SK-N-SH treated with all-trans-retinoic acid at 6 μM for 48 hours (cell line): Measurements from ENCODE around the gene BRCA2.

ENCODE experiments used
- ATAC-seq: fragments of 200-7000 bp; cut with Tn5 transposase; 3 replicates; pipeline ENCODE4 v1.9.1; 2020; ENCODE audit warnings: mild to moderate bottlenecking, moderate library complexity
- ARNTL ChIP-seq: fragments of 450-650 bp; formaldehyde crosslinking; IDR thresholded peaks from 2 replicates; pipeline ENCODE4 v1.5.0; 2020; ENCODE audit warnings: low read depth, mild to moderate bottlenecking, moderate library complexity, borderline replicate concordance
- BACH2 ChIP-seq: fragments of 250-450 bp; sonication (Bioruptor Pico); IDR thresholded peaks from 2 replicates; pipeline ENCODE4 v1.9.0; 2021; ENCODE audit warnings: mild to moderate bottlenecking, borderline replicate concordance
- CREB5 ChIP-seq: fragments of 250-450 bp; sonication (Bioruptor Pico); IDR thresholded peaks from 2 replicates; pipeline ENCODE4 v1.5.1; 2020; ENCODE audit warnings: low read depth, mild to moderate bottlenecking, moderate library complexity
- CSDC2 ChIP-seq: fragments of 250-450 bp; sonication (Bioruptor Pico); IDR thresholded peaks from 2 replicates; pipeline ENCODE4 v1.5.0; 2020; ENCODE audit warnings: mild to moderate bottlenecking, moderate library complexity
- CSRNP3 ChIP-seq: fragments of 250-450 bp; sonication (Bioruptor Pico); IDR thresholded peaks from 2 replicates; pipeline ENCODE4 v1.5.1; 2021; ENCODE audit warnings: mild to moderate bottlenecking, moderate library complexity
- ESRRG ChIP-seq: fragments of 250-450 bp; sonication (Bioruptor Pico); IDR thresholded peaks from 2 replicates; pipeline ENCODE4 v1.6.1; 2021; ENCODE audit warnings: mild to moderate bottlenecking
- GLIS3 ChIP-seq: fragments of 250-450 bp; sonication (Bioruptor Pico); IDR thresholded peaks from 2 replicates; pipeline ENCODE4 v1.5.0; 2020; ENCODE audit warnings: mild to moderate bottlenecking, moderate library complexity
- ISL1 ChIP-seq: fragments of 250-450 bp; sonication (Bioruptor Pico); IDR thresholded peaks from 2 replicates; pipeline ENCODE4 v2.1.2; 2022; ENCODE audit warnings: mild to moderate bottlenecking, moderate library complexity
- OSR1 ChIP-seq: fragments of 250-450 bp; sonication (Bioruptor Pico); IDR thresholded peaks from 2 replicates; pipeline ENCODE4 v1.8.0; 2022; ENCODE audit warnings: moderate library complexity, mild to moderate bottlenecking, inconsistent platforms
- POU6F1 ChIP-seq: fragments of 250-450 bp; sonication (Bioruptor Pico); IDR thresholded peaks from 2 replicates; pipeline ENCODE4 v1.8.0; 2021; ENCODE audit warnings: low read depth, mild to moderate bottlenecking, moderate library complexity, borderline replicate concordance
- PPARA ChIP-seq: fragments of 250-450 bp; sonication (Bioruptor Pico); IDR thresholded peaks from 2 replicates; pipeline ENCODE4 v1.5.0; 2020; ENCODE audit warnings: mild to moderate bottlenecking, borderline replicate concordance
- RARB ChIP-seq: fragments of 250-450 bp; sonication (Bioruptor Pico); IDR thresholded peaks from 2 replicates; pipeline ENCODE4 v1.8.0; 2021; ENCODE audit warnings: mild to moderate bottlenecking, moderate library complexity
- SNAI2 ChIP-seq: fragments of 250-450 bp; sonication (Bioruptor Pico); IDR thresholded peaks from 2 replicates; pipeline ENCODE4 v1.5.0; 2020; ENCODE audit warnings: mild to moderate bottlenecking, moderate library complexity
- TCF4 ChIP-seq: fragments of 250-450 bp; sonication (Bioruptor Pico); IDR thresholded peaks from 2 replicates; pipeline ENCODE4 v1.8.0; 2021; ENCODE audit warnings: mild to moderate bottlenecking, moderate library complexity, borderline replicate concordance
- TOX ChIP-seq: fragments of 250-450 bp; sonication (Bioruptor Pico); IDR thresholded peaks from 2 replicates; pipeline ENCODE4 v1.8.0; 2021; ENCODE audit warnings: mild to moderate bottlenecking, moderate library complexity, borderline replicate concordance
- TSHZ2 ChIP-seq: fragments of 250-450 bp; sonication (Bioruptor Pico); IDR thresholded peaks from 2 replicates; pipeline ENCODE4 v1.5.0; 2020; ENCODE audit warnings: mild to moderate bottlenecking, moderate library complexity
- ZC3H10 ChIP-seq: fragments of 250-450 bp; sonication (Bioruptor Pico); IDR thresholded peaks from 2 replicates; pipeline ENCODE4 v1.5.1; 2021; ENCODE audit warnings: mild to moderate bottlenecking, moderate library complexity
- ZFP3 ChIP-seq: fragments of 250-450 bp; sonication (Bioruptor Pico); IDR thresholded peaks from 2 replicates; pipeline ENCODE4 v1.5.0; 2020; ENCODE audit warnings: mild to moderate bottlenecking, moderate library complexity
- ZFP30 ChIP-seq: fragments of 450-650 bp; formaldehyde crosslinking; IDR thresholded peaks from 2 replicates; pipeline ENCODE4 v1.5.0; 2022; ENCODE audit warnings: mild to moderate bottlenecking, moderate library complexity
- ZNF565 ChIP-seq: fragments of 450-650 bp; formaldehyde crosslinking; conservative IDR thresholded peaks from 2 replicates; pipeline ENCODE4 v1.5.0; 2020; ENCODE audit warnings: low read depth, mild to moderate bottlenecking, moderate library complexity
- ZNF70 ChIP-seq: fragments of 450-650 bp; formaldehyde crosslinking; IDR thresholded peaks from 2 replicates; pipeline ENCODE4 v1.5.0; 2020; ENCODE audit warnings: mild to moderate bottlenecking, moderate library complexity
- ZNF8 ChIP-seq: fragments of 450-650 bp; formaldehyde crosslinking; IDR thresholded peaks from 2 replicates; pipeline ENCODE4 v1.5.0; 2020; ENCODE audit warnings: mild to moderate bottlenecking, moderate library complexity

Gene BRCA2

GRCh38 chr13:32381539-32381938 lies 66.2 kb downstream of the BRCA2 start:
- TF ChIP-seq ZNF565 (CRISPR knock-in tag) (no peak), ZNF8 (CRISPR knock-in tag) (no peak), ZC3H10 (CRISPR knock-in tag) (no peak), OSR1 (CRISPR knock-in tag) (no peak), PPARA (no peak), ZNF70 (CRISPR knock-in tag) (no peak), TSHZ2 (CRISPR knock-in tag) (no peak), RARB (no peak)
- ATAC-seq: peak; percentile 62; the same call in 2 of the 3 replicates

GRCh38 chr13:32383836-32384618 lies 68.7 kb downstream of the BRCA2 start:
- no peak for ATAC-seq
- TF ChIP-seq BACH2 (CRISPR knock-in tag) (no peak), ZFP30 (CRISPR knock-in tag) (no peak), CSRNP3 (no peak), ZC3H10 (CRISPR knock-in tag) (no peak), PPARA (no peak), CSDC2 (no peak), ESRRG (CRISPR knock-in tag) (no peak), SNAI2 (CRISPR knock-in tag) (no peak), RARB (no peak), ARNTL (no peak), ZNF565 (CRISPR knock-in tag) (no peak), ZNF8 (CRISPR knock-in tag) (no peak), CREB5 (CRISPR knock-in tag) (no peak), POU6F1 (no peak), TOX (CRISPR knock-in tag) (no peak), OSR1 (CRISPR knock-in tag) (no peak), TCF4 (CRISPR knock-in tag) (no peak)
- TF ChIP-seq, all 23 proteins: peak for 0

- TF ChIP-seq TCF4 (CRISPR knock-in tag) (no peak), ISL1 (CRISPR knock-in tag) (no peak), ZFP3 (no peak), CSRNP3 (no peak), ZNF565 (CRISPR knock-in tag) (no peak), SNAI2 (CRISPR knock-in tag) (no peak), TSHZ2 (CRISPR knock-in tag) (no peak), GLIS3 (no peak), CSDC2 (no peak), ZNF8 (CRISPR knock-in tag) (no peak), OSR1 (CRISPR knock-in tag) (no peak)
- ATAC-seq: no peak
Measured at GRCh38 chr13:32384702-32385101, 69.4 kb downstream of the BRCA2 start.
